Measurements from ENCODE around the gene TAF7.
"Not testable (repeated sequence)": the region's sequence is repeated elsewhere in the genome, so short reads cannot be mapped to it uniquely, and the experiment has no call there.

The TAF7 gene

DNA sequence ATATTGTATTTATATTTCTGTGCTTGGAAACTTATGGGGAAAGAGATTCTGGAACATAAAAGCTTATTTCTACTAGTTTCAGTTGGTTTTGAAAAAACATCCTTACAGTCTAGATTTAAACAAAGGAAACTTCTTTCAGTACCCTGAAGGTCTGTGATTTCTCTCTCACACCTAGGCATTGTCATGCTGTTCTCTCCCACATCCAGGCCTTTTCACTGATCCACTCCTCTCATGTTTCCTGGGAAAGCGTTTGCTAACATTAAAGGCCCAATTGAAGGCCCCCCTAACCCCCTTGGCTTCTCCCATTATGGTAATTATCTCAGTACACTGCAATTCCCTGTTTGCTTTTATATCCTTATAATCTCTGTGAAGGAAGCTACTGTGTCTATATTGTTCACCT is 22.2 kb upstream of the TAF7 start:
- Histone ChIP-seq H2AK5ac (ENCODE audit: low read length) (no peak overlapping the region), H4K5ac (ENCODE audit: low read length) (no peak overlapping the region), H3K4me3 (ENCODE audit: low read length) (no peak overlapping the region), H3K9ac (ENCODE audit: low read length) (no peak overlapping the region), H3K4me2 (ENCODE audit: low read length) (no peak overlapping the region), H3K4ac (ENCODE audit: low read depth, low read length) (no peak overlapping the region), H2BK120ac (ENCODE audit: low read depth, low read length) (no peak overlapping the region), H2BK5ac (ENCODE audit: low read length) (no peak overlapping the region), H3K27ac (ENCODE audit: low read depth, low read length) (no peak overlapping the region), H3K79me2 (ENCODE audit: control insufficient read depth, insufficient read depth, low read length) (no peaks in the 10 kb centered on the region), H4K8ac (ENCODE audit: low read depth, low read length) (no peak overlapping the region), H3K56ac (ENCODE audit: low read length) (no peak overlapping the region), H3K18ac (ENCODE audit: low read length) (no peak overlapping the region), H3K27me3 (ENCODE audit: insufficient read depth, low read length, poor library complexity) (no peaks in the 10 kb centered on the region), H3K23ac (ENCODE audit: low read length) (no peak overlapping the region), H3K36me3 (ENCODE audit: control insufficient read depth, insufficient read depth, low read length) (no peaks in the 10 kb centered on the region), H3K4me1 (ENCODE audit: control insufficient read depth, low read depth, low read length) (no peaks in the 10 kb centered on the region), H2BK15ac (replicated peaks; ENCODE audit: low read depth) (no peak overlapping the region), H3K79me1 (ENCODE audit: low read length) (no peaks in the 10 kb centered on the region)
- DNase-seq: no peak
- WGBS (ENCODE audit: extremely low coverage, insufficient coverage, low lambda C conversion rate): no CpG with 5 or more reads among the region's 1 CpG

- H2BK15ac ChIP-seq (replicated peaks; ENCODE audit: low read depth); H3K56ac ChIP-seq (ENCODE audit: low read length); H2AK5ac ChIP-seq (ENCODE audit: low read length); DNase-seq; H3K36me3 ChIP-seq (ENCODE audit: control insufficient read depth, insufficient read depth, low read length); H3K27me3 ChIP-seq (ENCODE audit: insufficient read depth, low read length, poor library complexity); H3K4me2 ChIP-seq (ENCODE audit: low read length); H3K27ac ChIP-seq (ENCODE audit: low read depth, low read length); H3K18ac ChIP-seq (ENCODE audit: low read length); H3K4me1 ChIP-seq (ENCODE audit: control insufficient read depth, low read depth, low read length); H3K23ac ChIP-seq (ENCODE audit: low read length); H3K4me3 ChIP-seq (ENCODE audit: low read length); H2BK120ac ChIP-seq (ENCODE audit: low read depth, low read length); H3K79me2 ChIP-seq (ENCODE audit: control insufficient read depth, insufficient read depth, low read length); H4K5ac ChIP-seq (ENCODE audit: low read length); H4K8ac ChIP-seq (ENCODE audit: low read depth, low read length); H3K4ac ChIP-seq (ENCODE audit: low read depth, low read length); H3K9ac ChIP-seq (ENCODE audit: low read length); H3K79me1 ChIP-seq (ENCODE audit: low read length); H2BK5ac ChIP-seq (ENCODE audit: low read length): not testable (repeated sequence)
- WGBS (ENCODE audit: extremely low coverage, insufficient coverage, low lambda C conversion rate): no CpG with 5 or more reads among the region's 45 CpGs
Measured at GRCh38 chr5:141340781-141341354, 20.3 kb upstream of the TAF7 start.

DNA sequence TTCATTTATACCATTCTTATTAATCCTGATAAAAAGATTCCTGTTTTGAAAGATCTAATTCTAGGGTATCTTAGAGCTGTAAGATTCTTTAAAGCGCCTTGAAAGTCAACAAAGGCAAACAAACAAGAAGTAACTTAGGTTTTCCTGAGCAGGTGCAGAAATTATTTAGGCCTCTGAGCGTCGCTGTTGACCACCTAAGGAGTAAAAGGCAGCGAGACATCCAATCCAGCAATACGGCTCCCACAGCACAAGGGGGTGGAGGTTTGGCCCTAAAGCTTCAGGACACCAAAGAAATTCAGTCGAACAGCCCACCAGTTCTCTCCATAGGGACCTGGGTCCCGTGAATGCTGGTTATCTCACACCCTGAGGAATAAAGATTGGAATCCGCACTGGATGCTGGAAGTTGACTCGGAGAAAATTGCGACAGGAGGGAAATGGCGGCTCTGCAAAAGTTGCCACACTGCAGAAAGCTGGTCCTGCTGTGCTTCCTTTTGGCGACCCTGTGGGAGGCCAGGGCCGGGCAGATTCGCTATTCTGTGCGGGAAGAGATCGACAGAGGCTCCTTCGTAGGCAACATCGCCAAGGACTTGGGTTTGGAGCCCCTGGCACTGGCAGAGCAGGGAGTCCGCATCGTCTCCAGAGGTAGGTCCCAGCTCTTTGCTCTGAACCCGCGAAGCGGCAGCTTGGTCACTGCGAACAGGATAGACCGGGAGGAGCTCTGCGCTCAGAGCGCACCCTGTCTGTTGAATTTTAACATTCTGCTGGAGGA is 18.1 kb upstream of the TAF7 start, which contains the start of gene PCDHGA2:
Gene PCDHGA2 (plus strand): TSS at position 223 of the 769 bp plus-strand sequence.
- H3K36me3 ChIP-seq (ENCODE audit: control insufficient read depth, insufficient read depth, low read length): no peaks in the 10 kb centered on the region
- no peaks in the 10 kb centered on the region for H3K27me3 ChIP-seq (ENCODE audit: insufficient read depth, low read length, poor library complexity)
- H3K27ac ChIP-seq (ENCODE audit: low read depth, low read length): no peak within 1 kb of the TSS
- H2AK5ac ChIP-seq (ENCODE audit: low read length): no peak within 1 kb of the TSS
- DNase-seq: peak; percentile 59
- H4K8ac ChIP-seq (ENCODE audit: low read depth, low read length): no peak within 1 kb of the TSS
- H2BK15ac ChIP-seq (replicated peaks; ENCODE audit: low read depth): no peak within 1 kb of the TSS
- no peak within 1 kb of the TSS for H3K9ac ChIP-seq (ENCODE audit: low read length)
- no peak within 1 kb of the TSS for H2BK120ac ChIP-seq (ENCODE audit: low read depth, low read length)
- no peaks in the 10 kb centered on the region for H3K79me1 ChIP-seq (ENCODE audit: low read length)
- H3K23ac ChIP-seq (ENCODE audit: low read length): no peak within 1 kb of the TSS
- no peaks in the 10 kb centered on the region for H3K79me2 ChIP-seq (ENCODE audit: control insufficient read depth, insufficient read depth, low read length)
- H2BK5ac ChIP-seq (ENCODE audit: low read length): no peak within 1 kb of the TSS
- no peak within 1 kb of the TSS for H3K18ac ChIP-seq (ENCODE audit: low read length)
- H4K5ac ChIP-seq (ENCODE audit: low read length): no peak within 1 kb of the TSS
- no peak within 1 kb of the TSS for H3K4me3 ChIP-seq (ENCODE audit: low read length)
- WGBS (ENCODE audit: extremely low coverage, insufficient coverage, low lambda C conversion rate): no CpG with 5 or more reads among the region's 27 CpGs
- no peaks in the 10 kb centered on the region for H3K4me1 ChIP-seq (ENCODE audit: control insufficient read depth, low read depth, low read length)
- H3K4me2 ChIP-seq (ENCODE audit: low read length): no peak within 1 kb of the TSS
- H3K56ac ChIP-seq (ENCODE audit: low read length): no peak within 1 kb of the TSS
- no peak within 1 kb of the TSS for H3K4ac ChIP-seq (ENCODE audit: low read depth, low read length)

GRCh38 chr5:141332571-141332970 is 12.0 kb upstream of the TAF7 start:
- H2BK120ac ChIP-seq (ENCODE audit: low read depth, low read length); H3K27me3 ChIP-seq (ENCODE audit: insufficient read depth, low read length, poor library complexity); H3K79me2 ChIP-seq (ENCODE audit: control insufficient read depth, insufficient read depth, low read length); H3K4ac ChIP-seq (ENCODE audit: low read depth, low read length); H2AK5ac ChIP-seq (ENCODE audit: low read length); H3K36me3 ChIP-seq (ENCODE audit: control insufficient read depth, insufficient read depth, low read length); H3K4me1 ChIP-seq (ENCODE audit: control insufficient read depth, low read depth, low read length); H3K4me3 ChIP-seq (ENCODE audit: low read length); H3K4me2 ChIP-seq (ENCODE audit: low read length); H3K9ac ChIP-seq (ENCODE audit: low read length); H3K79me1 ChIP-seq (ENCODE audit: low read length); H4K5ac ChIP-seq (ENCODE audit: low read length); H3K23ac ChIP-seq (ENCODE audit: low read length); H3K56ac ChIP-seq (ENCODE audit: low read length); DNase-seq; H4K8ac ChIP-seq (ENCODE audit: low read depth, low read length); H3K27ac ChIP-seq (ENCODE audit: low read depth, low read length); H2BK5ac ChIP-seq (ENCODE audit: low read length); H3K18ac ChIP-seq (ENCODE audit: low read length); H2BK15ac ChIP-seq (replicated peaks; ENCODE audit: low read depth): not testable (repeated sequence)
- no CpG with 5 or more reads among the region's 39 CpGs for WGBS (ENCODE audit: extremely low coverage, insufficient coverage, low lambda C conversion rate)

DNA sequence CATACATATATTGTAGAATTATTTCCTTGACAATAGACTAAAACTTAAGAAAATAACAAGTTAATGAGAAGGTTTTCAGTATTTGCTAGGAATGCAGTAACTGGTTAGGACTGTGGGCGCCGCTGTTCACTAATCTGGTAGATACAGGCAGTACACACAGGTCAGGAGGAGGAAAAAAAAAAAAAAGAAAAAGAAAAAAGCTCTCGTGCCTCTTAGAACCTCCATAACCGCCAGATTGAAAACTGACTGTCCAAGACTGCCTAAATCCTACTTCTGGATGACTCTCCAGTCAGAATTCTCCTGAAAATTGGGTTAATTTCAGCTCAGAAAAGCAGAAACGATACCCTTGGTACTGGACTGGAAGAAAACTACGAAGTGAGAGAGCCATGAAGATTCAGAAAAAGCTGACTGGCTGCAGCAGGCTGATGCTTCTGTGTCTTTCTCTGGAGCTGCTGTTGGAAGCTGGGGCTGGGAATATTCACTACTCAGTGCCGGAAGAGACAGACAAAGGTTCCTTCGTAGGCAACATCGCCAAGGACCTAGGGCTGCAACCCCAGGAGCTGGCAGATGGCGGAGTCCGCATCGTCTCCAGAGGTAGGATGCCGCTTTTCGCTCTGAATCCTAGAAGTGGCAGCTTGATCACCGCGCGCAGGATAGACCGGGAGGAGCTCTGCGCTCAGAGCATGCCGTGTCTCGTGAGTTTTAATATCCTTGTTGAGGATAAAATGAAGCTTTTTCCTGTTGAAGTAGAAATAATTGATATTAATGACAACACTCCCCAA is 9.9 kb upstream of the TAF7 start, which contains the start of gene PCDHGA1:
Gene PCDHGA1 (plus strand): TSS at position 216 of the 782 bp plus-strand sequence.
- Histone ChIP-seq H3K56ac (ENCODE audit: low read length) (no peak within 1 kb of the TSS), H3K4me3 (ENCODE audit: low read length) (no peak within 1 kb of the TSS), H2BK5ac (ENCODE audit: low read length) (no peak within 1 kb of the TSS), H3K4ac (ENCODE audit: low read depth, low read length) (no peak within 1 kb of the TSS), H3K4me2 (ENCODE audit: low read length) (no peak within 1 kb of the TSS), H2BK120ac (ENCODE audit: low read depth, low read length) (no peak within 1 kb of the TSS), H3K4me1 (ENCODE audit: control insufficient read depth, low read depth, low read length) (no peaks in the 10 kb centered on the region), H4K5ac (ENCODE audit: low read length) (no peak within 1 kb of the TSS), H2AK5ac (ENCODE audit: low read length) (no peak within 1 kb of the TSS), H3K27ac (ENCODE audit: low read depth, low read length) (no peak within 1 kb of the TSS), H3K36me3 (ENCODE audit: control insufficient read depth, insufficient read depth, low read length) (no peaks in the 10 kb centered on the region), H3K9ac (ENCODE audit: low read length) (no peak within 1 kb of the TSS), H3K23ac (ENCODE audit: low read length) (no peak within 1 kb of the TSS), H4K8ac (ENCODE audit: low read depth, low read length) (no peak within 1 kb of the TSS), H3K18ac (ENCODE audit: low read length) (no peak within 1 kb of the TSS), H2BK15ac (replicated peaks; ENCODE audit: low read depth) (no peak within 1 kb of the TSS), H3K79me2 (ENCODE audit: control insufficient read depth, insufficient read depth, low read length) (no peaks in the 10 kb centered on the region), H3K27me3 (ENCODE audit: insufficient read depth, low read length, poor library complexity) (no peaks in the 10 kb centered on the region), H3K79me1 (ENCODE audit: low read length) (no peaks in the 10 kb centered on the region)
- DNase-seq: peak; percentile 26
- no CpG with 5 or more reads among the region's 21 CpGs for WGBS (ENCODE audit: extremely low coverage, insufficient coverage, low lambda C conversion rate)

Measured in mesendoderm (in vitro differentiated cells).